Tibial nerve (tissue), 4 donors: ENCODE results near the gene TMC4. TPM values are rescaled to one million over a fixed set of nuclear protein-coding genes. Genes with fewer than 3 reads are reported as not detected.

Experiments
- DNase-seq, 2 donors: peaks; one replicate each; pipeline ENCODE4 v3.0.0-alpha.2; 2019; ENCODE audit warnings: low spot score in 2 of 2
- H3K27ac ChIP-seq, 4 donors: fragments of 200-600 bp; sonication (generic) in 3 of 4; one replicate each; pipeline ENCODE4 v1.5.1; 2017 to 2019; ENCODE audit warnings: mild to moderate bottlenecking in 1 of 4
- H3K27me3 ChIP-seq, 2 donors: fragments of 200-600 bp; sonication (generic) in 1 of 2; one replicate each; pipeline versions ENCODE4 v1.5.1 to v1.6.0; 2017 to 2019
- H3K36me3 ChIP-seq, 3 donors: fragments of 200-600 bp; sonication (generic); one replicate each; pipeline ENCODE4 v1.5.1; 2018 to 2019
- H3K4me1 ChIP-seq, 4 donors: fragments of 200-600 bp; sonication (generic) in 3 of 4; one replicate each; pipeline ENCODE4 v1.5.1; 2017 to 2019
- H3K4me3 ChIP-seq, 4 donors: fragments of 200-600 bp; sonication (generic) in 3 of 4; one replicate each; pipeline ENCODE4 v1.5.1; 2017 to 2019; ENCODE audit warnings: mild to moderate bottlenecking in 1 of 4, moderate library complexity in 1 of 4
- H3K9me3 ChIP-seq, 4 donors: fragments of 200-600 bp; sonication (generic) in 3 of 4; one replicate each; pipeline ENCODE4 v1.5.1; 2017 to 2019
- EP300 ChIP-seq, 2 donors: sonication (generic); formaldehyde crosslinking; IDR thresholded peaks; one replicate each; pipeline ENCODE4 v1.6.1; 2017; ENCODE audit warnings: antibody characterized with exemption in 2 of 2, mild to moderate bottlenecking in 1 of 2
- POLR2A ChIP-seq, 2 donors: fragments of 450-650 bp; IDR thresholded peaks; one replicate each; pipeline ENCODE4 v1.6.1; 2017; ENCODE audit warnings: antibody characterized with exemption in 2 of 2, mild to moderate bottlenecking in 2 of 2, moderate library complexity in 2 of 2
- WGBS, 2 donors: methylation state at CpG; one replicate each; pipeline ENCODE4 v1.1.5; 2018; 5-methylcytosine and 5-hydroxymethylcytosine counted together
- total RNA-seq, 4 donors: library from RNA; depleted of rRNA; stranded (reverse); fragments of >200 nt; gene quantifications; one replicate each; pipeline ENCODE4 v1.1.0, GENCODE V29; 2016
- TF ChIP-seq, protein P1 (sequence below), 5 experiments: fragments of 200-600 bp in 3 of 5; fragments of 450-650 bp in 2 of 5; sonication (generic) in 3 of 5; IDR thresholded peaks; one replicate each; pipeline ENCODE4 v1.5.1; 2016 to 2019; ENCODE audit warnings: antibody characterized with exemption in 5 of 5, mild to moderate bottlenecking in 3 of 5, moderate library complexity in 2 of 5

The TMC4 gene
- total RNA-seq, 4 donors from 2014 or later = 0.22 to 8.8 (median 4.4) TPM; not detected in 1

DNA sequence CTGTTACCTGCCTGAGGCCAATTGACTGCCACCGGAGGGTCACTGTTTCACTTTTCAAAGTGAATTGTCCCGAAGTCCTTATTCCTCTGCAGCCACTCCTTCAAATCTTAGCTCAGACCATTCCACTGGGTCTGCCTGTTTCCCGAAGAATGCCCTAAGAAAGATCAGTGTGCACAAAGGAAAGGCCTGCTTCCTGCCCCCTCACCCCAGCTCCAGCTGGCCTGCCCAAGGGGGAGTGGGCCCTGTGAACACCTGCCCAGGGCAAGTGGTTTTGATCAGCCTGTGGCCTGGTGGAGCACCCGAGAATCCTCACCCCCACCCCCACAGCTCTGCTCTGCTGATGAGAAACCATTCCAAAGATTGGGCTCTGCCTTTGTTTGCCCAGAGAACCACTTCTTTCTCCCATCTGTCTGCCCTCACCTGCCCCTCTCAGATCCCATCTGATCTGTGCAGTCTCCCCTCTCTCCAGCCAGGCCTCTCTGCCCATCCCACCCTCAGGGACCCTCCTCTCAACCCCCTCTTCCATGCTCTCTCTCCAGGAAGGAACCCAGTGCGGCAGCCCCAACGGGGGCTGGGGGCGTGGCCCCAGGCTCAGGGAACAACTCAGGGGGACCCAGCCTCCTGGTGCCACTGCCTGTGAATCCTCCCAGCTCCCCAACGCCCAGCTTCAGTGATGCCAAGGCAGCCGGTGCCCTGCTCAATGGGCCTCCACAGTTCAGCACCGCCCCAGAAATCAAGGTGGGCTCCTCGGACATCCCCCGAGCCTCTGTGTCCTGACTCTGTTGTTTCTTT is 23.7 kb downstream of the TMC4 start:
- Histone ChIP-seq H3K27ac (no peak overlapping the region), H3K27me3 (no peaks in the 10 kb centered on the region), H3K9me3 (no peaks in the 10 kb centered on the region), H3K4me3 (no peak overlapping the region), H3K4me1 (peaks cover 0 to 15% (median 0%) of the 10 kb centered on the region in 4 donors), H3K36me3 (peaks cover 7 to 100% (median 66%) of the 10 kb centered on the region in 3 donors)
- no peak for TF ChIP-seq POLR2A (IDR thresholded peaks at IDR 0.05)
- TF ChIP-seq, protein P1, sequence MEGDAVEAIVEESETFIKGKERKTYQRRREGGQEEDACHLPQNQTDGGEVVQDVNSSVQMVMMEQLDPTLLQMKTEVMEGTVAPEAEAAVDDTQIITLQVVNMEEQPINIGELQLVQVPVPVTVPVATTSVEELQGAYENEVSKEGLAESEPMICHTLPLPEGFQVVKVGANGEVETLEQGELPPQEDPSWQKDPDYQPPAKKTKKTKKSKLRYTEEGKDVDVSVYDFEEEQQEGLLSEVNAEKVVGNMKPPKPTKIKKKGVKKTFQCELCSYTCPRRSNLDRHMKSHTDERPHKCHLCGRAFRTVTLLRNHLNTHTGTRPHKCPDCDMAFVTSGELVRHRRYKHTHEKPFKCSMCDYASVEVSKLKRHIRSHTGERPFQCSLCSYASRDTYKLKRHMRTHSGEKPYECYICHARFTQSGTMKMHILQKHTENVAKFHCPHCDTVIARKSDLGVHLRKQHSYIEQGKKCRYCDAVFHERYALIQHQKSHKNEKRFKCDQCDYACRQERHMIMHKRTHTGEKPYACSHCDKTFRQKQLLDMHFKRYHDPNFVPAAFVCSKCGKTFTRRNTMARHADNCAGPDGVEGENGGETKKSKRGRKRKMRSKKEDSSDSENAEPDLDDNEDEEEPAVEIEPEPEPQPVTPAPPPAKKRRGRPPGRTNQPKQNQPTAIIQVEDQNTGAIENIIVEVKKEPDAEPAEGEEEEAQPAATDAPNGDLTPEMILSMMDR (IDR thresholded peaks at IDR 0.05) = no peak
- no peak for TF ChIP-seq EP300 (IDR thresholded peaks at IDR 0.05)
- WGBS, 2 donors = 87 to 88% methylated on average over 12 of the region's 12 CpGs
- no peak for DNase-seq

DNA sequence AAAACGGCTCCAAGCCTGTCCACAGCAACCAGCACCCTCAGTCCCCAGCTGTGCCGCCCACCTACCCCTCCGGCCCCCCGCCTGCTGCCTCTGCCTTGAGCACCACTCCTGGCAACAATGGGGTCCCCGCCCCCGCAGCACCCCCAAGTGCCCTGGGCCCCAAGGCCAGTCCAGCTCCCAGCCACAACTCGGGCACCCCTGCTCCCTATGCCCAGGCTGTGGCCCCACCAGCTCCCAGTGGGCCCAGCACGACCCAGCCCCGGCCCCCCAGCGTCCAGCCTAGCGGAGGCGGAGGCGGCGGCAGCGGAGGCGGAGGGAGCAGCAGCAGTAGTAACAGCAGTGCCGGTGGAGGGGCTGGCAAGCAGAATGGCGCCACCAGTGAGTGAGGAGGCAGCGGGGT is 24.8 kb downstream of the TMC4 start:
- Histone ChIP-seq H3K4me1 (peaks cover 0 to 11% (median 0%) of the 10 kb centered on the region in 4 donors), H3K36me3 (peaks cover 7 to 100% (median 68%) of the 10 kb centered on the region in 3 donors), H3K4me3 (no peak overlapping the region), H3K9me3 (no peaks in the 10 kb centered on the region), H3K27me3 (no peaks in the 10 kb centered on the region), H3K27ac (peak overlapping the region in 1 of 4 donors; percentile 11)
- TF ChIP-seq EP300 (IDR thresholded peaks at IDR 0.05) (no peak), POLR2A (IDR thresholded peaks at IDR 0.05) (no peak)
- TF ChIP-seq, protein P1 (IDR thresholded peaks at IDR 0.05) = no peak
- DNase-seq = no peak
- 67 to 84% methylated on average over 11 to 12 of the region's 19 CpGs for whole genome bisulfite sequencing, 2 donors

DNA sequence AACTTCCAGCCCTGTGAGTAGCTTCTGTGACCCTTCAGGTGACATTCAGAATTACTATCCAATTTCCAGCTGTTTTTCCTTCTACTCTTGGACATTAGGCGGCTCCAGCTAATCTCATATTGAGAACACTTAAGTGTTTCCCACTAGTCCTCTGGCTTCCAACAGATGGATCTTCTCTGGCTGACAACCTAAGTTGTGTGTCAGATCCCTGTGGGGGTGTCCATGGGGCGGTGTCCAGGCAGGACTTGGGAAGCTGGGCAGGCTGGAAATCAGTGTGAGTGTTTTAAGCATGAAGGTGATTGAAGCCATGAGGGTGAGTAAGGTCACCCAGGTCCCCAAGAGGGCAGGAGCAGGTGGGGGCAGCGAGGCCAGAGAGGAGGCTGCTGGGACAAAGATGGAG is 25.3 kb downstream of the TMC4 start:
- peaks cover 0 to 6% (median 0%) of the 10 kb centered on the region in 4 donors for H3K4me1 ChIP-seq
- peaks cover 11 to 100% (median 68%) of the 10 kb centered on the region in 3 donors for H3K36me3 ChIP-seq
- no peaks in the 10 kb centered on the region for H3K9me3 ChIP-seq
- H3K27ac ChIP-seq = peak overlapping the region in 1 of 4 donors; percentile 11
- no peak overlapping the region for H3K4me3 ChIP-seq
- TF ChIP-seq, protein P1 (IDR thresholded peaks at IDR 0.05) = no peak
- no peak for DNase-seq
- 65 to 85% methylated on average over 3 of the region's 3 CpGs for WGBS, 2 donors
- no peaks in the 10 kb centered on the region for H3K27me3 ChIP-seq

DNA sequence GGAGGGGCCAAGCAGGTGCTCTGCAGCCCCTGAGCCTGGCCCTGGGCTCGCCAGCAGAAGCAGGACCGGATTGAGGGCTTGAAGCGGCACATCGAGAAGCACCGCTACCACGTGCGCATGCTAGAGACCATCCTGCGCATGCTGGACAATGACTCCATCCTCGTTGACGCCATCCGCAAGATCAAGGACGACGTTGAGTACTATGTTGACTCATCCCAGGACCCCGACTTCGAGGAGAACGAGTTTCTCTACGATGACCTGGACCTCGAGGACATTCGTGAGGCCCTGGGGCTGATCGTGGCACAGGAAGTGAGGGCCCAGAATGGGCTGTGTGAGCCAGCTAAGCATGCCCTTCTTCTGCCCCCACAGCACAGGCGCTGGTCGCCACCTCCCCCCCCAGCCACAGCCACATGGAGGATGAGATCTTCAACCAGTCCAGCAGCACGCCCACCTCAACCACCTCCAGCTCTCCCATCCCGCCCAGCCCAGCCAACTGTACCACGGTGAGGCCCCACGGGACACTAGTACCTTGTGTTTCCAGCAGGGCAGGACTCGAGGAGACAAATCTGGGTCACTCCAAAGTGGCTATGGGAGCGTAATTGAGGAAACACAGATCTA is 27.3 kb downstream of the TMC4 start:
- WGBS, 2 donors = 88 to 92% methylated on average over 28 of the region's 28 CpGs
- H3K9me3 ChIP-seq = no peaks in the 10 kb centered on the region
- no peak overlapping the region for H3K27ac ChIP-seq
- TF ChIP-seq EP300 (IDR thresholded peaks at IDR 0.05) (no peak), POLR2A (IDR thresholded peaks at IDR 0.05) (no peak)
- TF ChIP-seq, protein P1 (IDR thresholded peaks at IDR 0.05) = no peak
- no peak overlapping the region for H3K4me3 ChIP-seq
- H3K4me1 ChIP-seq = peaks cover 0 to 17% (median 3%) of the 10 kb centered on the region in 4 donors
- DNase-seq = no peak
- H3K36me3 ChIP-seq = peaks cover 11 to 87% (median 61%) of the 10 kb centered on the region in 3 donors
- H3K27me3 ChIP-seq = no peaks in the 10 kb centered on the region
